NCI-H1105 treated with DMSO at 0.1 percent for 48 hours (cell line): ENCODE results near the gene SP9.
A peak's percentile ranks its signal among the peaks of the same experiment; 100 is the strongest.

Source experiments
- DNase-seq: peaks from one replicate; lab custom pipeline; 2025; lab: John Stamatoyannopoulos, UW

Gene SP9

DNA sequence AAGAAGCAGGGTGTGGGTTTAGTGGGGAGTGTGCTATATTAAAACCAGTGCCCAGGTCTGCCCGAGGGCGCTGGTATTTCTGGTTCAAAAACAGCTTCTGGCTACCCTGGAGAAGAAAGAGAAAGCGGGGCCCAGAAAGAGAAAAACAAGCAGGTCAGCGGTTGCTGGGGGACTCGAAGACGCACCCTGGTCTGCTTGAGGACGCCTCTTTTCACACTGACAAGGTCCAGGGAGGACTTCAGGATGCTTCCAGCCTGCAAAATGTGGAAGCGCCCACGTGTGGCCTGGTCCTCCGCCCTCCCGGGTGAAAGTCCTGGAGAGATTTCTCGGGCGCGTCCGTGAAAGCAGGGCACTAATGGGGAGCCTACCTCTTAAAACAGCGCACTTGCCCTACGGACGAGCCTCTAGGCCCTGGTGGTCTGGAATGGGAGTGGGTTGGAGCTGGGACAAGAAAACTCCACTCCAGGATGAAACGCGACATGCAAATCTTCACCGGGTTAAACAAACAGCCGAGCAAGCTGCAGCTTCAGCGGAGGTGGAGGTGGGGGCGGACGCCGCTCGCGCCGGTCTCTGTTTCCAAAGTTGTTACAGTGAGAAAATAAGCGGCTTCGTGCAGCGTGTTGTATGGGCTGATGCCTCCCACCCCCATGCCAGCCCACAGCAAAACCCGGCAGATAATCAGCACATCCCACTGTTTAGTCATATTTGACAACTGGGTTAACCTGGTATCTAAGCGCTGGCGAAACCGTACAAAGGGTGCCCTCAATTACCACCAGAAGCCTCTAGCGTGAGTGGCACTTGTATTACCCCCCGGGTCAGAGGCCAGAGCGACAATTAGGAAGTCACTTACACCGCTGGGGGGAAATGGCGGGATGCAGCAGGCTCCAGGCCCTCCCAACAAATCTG is 1.1 kb upstream of the SP9 start:
- DNase-seq, result no peak

- no peak for DNase-seq
Observed at GRCh38 chr2:174334278-174334715, 457 bp upstream of the SP9 start.

GRCh38 chr2:174335254-174335987 is 667 bp downstream of the SP9 start:
- peak; percentile 49 for DNase-seq

DNA sequence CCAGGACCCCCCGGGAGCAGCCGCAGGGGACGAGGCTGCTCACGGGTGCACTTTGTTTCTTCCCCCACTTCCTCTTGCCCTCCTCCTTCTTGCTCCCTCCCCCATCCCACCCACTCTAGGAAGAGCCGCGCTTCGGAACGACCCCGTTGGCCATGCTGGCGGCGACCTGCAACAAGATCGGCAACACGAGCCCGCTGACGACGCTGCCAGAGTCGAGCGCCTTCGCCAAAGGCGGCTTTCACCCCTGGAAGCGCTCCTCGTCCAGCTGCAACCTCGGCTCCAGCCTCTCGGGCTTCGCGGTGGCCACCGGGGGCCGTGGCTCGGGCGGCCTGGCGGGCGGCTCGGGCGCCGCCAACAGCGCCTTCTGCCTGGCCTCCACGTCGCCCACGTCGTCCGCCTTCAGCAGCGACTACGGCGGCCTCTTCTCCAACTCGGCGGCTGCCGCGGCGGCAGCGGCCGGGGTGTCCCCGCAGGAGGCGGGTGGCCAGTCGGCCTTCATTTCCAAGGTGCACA is 1.3 kb downstream of the SP9 start:
- peak; percentile 49 for DNase-seq

GRCh38 chr2:174336501-174337336 is 2.0 kb downstream of the SP9 start:
- peak; percentile 76 for DNase-seq

DNA sequence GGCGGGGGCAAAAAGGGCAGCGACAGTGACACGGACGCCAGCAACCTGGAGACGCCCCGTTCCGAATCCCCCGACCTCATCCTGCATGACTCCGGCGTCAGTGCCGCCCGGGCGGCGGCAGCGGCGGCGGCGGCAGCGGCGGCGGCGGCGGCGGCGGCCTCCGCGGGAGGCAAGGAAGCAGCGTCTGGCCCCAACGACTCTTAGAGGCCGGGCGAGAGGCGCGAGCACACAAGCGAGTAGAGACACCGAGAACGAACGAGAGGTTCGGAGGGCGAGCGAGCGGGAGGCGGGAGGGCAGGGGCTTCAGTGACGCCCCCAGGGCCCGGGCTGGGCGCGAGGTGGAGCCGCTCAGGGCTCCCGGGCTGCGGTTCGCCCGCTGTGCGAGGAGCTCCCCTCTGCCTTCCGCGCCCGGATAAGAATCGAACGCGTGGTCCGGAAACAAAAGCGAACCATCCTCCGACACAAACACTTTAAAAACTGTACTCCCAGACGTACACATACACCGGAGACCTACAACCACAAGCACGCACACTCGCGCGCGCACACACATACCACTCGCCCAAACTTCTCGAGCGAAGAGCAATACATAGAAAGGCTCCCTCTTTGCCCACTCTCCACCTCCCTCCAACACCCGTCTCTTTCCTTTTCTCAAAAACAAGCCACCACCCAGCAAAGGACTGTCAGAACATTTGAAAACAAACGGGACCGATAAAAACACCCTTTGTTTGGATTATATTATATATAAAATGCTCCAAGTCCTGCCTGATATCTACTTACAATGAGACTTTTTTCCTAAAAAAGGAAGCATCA is 2.8 kb downstream of the SP9 start:
- peak; percentile 51 for DNase-seq

- no peak for DNase-seq
Observed at GRCh38 chr2:174338147-174338605, 3.4 kb downstream of the SP9 start.

GRCh38 chr2:174338671-174339560 is 4.2 kb downstream of the SP9 start:
- DNase-seq, result peak; percentile 67

- DNase-seq, result no peak
Observed at GRCh38 chr2:174339561-174340399, 5.0 kb downstream of the SP9 start.

GRCh38 chr2:174340400-174341292 is 5.9 kb downstream of the SP9 start:
- no peak for DNase-seq

DNA sequence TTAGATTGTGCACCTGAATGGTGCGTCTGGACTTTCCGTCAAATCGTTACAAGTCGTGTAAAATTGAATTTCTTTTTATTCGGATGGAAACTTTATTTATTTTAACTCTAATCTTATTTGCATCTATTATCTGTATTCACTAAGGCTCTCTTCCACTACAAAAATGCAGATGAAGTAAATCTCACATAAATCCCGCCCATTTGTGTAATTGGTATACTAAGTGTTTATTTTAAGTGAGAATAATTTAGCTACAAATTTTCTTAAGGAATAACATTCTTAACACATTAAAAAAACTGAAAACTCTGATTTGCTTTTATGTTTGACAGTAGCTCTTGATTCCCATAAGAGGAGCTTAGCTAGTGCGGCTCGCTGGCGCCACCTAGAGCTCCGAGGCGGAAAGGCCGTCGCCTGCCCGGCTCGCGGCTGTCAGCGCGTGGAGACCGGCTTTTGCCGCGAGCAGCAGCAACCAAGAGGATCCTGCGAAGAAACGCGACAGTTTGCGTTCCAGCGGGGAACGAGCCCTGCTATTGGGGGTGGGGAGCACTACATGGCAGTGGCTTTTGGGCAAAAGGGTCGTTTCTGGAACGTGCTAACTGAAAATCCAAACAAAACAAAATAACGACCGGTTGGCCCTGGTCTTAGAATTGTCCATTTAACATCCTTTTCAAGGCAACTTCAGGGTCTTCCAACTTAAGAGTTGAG is 6.7 kb downstream of the SP9 start:
- DNase-seq, result peak; percentile 82

DNA sequence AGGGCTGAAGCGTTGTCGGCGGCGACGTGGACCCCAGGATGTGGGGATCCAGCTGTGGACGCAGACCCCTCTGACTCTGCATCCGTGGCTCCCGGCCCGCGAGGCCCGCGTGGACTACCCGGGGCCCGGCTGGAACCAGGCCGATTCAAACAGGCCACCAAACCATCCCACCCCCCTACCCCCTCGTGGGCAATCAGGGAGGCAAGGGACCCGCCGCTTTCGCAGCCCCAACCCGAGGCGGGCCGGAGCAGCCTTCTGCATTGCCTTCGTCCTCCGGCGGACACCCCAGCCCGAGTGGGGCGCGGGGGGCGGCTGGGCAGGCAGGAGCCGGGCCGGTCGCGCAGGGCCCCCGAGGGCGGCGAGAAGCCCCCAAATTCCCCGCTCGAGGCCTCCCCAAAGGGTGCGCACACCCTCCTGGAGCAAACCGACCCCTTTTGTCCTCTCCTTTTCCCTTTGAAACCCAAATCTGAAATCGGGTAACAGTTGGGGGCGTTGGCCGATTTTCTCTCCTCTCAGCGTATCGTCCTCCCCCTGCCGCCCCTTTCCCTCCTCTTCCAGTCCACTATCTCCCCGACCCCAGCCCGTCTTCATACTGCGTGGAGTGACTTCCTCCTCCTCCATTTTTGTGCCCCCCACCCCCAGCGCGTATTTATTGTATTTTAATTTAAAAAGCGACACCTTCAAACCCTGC is 7.4 kb downstream of the SP9 start:
- no peak for DNase-seq

DNA sequence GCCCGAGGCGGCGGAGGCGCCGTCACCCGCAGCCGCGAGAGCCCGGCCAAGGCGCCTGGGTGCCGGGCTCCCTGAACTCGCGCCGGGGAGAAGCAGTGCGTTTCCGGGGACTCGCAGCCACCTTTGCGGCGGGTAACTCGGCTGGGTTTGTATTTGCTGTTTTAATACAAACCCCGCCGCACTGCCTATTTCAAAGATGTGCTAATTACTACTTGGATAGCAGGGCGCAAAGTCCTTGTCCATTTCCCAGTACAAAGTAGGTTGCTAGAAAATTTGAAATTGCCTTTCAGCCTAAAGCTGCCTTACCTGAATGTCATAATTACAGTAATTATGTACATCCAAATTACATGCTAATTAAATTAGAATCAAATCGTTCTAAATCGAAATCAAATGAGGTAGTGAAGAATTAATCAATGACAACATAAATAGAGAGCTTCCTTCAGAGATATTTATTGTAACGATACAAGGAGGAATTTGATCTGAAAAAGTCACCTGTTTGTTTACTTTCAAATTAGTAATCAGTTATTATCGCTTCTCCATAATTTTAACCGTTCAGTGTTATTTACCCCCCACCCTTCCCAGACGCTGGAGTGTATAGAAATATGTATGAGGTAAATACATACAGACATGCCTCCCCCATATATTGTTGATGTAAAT is 8.1 kb downstream of the SP9 start:
- DNase-seq, result peak; percentile 76

DNA sequence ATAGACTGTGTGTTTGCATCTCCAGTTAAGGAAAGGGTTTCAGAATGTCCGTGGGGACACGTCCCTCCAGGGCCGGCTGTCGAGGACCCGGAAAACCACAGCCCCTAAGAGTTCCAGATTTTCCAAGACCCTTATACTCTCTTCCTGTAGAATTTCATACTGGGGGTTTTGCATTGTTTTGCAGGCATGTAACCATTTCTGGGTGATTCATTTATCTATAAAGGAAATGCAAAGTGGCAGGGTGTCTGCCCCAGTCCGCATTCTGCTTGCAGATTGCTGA is 8.5 kb downstream of the SP9 start:
- no peak for DNase-seq

- no peak for DNase-seq
Observed at GRCh38 chr2:174343623-174344455, 9.1 kb downstream of the SP9 start.
